Stimulated activated CD4-positive, alpha-beta T cell treated with anti-CD3 and anti-CD28 coated beads, Interleukin-12 subunit alpha, Interleukin-12 subunit beta, amount 100 ng/mL, for 24 hours (primary cell): Measurements from ENCODE around the gene LATS1.
A peak's percentile ranks its signal among the peaks of the same experiment; 100 is the strongest.
"Not testable (repeated sequence)": the region's sequence is repeated elsewhere in the genome, so short reads cannot be mapped to it uniquely, and the experiment has no call there.

ENCODE experiments used
- DNase-seq, 2 experiments: peaks; one replicate each; pipeline ENCODE4 v3.0.0-alpha.2; 2020; ENCODE audit warnings: low read depth in 2 of 2

The LATS1 gene

DNA sequence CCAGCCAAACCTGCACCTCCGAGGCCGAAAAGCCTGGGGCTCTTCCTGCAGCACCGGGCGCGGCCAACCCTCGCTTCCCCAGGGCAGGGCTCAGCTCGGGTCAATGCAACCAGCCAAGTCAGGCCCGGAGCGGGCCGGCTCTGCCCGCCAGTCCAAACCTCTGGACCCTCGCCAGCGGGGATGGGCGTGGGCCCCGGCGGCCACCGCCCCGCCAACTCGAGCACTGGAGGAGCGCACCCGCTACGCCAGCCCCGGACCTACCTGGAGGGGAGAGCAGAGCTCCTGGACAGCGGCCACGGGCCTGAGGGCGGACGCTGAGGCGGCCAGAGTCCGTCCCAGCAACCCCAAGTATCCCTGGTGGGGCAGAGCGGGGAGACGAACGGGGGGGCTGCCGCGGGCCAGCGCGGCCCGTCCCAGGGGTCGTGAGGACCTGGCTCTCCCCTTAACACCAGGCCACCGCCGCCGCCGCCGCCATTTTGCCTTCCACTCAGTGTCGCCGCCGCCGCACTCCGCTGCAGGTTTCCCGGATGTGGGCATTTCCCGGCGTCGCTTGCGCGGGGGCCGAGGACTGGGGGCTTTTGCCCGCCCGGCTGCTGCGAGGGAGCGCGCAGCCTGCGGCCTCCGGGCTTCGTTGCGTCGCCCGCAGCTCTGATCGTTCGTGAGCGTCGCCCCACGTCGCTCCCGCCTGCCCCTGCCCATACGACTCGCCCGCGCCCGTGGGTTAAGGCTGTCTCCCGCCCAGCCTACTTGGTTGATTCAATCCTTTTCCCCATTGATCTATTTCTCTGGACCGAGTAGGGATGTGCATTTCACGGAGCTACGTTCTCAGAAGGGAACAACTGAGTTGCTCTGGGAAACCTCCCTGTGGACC lies at the start of gene LATS1:
Gene LATS1, minus strand, starts transcription at position 514 of the 871 bp plus-strand sequence. CDS start 15,975 bp downstream, outside the sequence.
- DNase-seq = peak; percentile 85 to 86

GRCh38 chr6:149766156-149766769 lies 48.4 kb upstream of the LATS1 start:
- no peak for DNase-seq

GRCh38 chr6:149763866-149764265 lies 46.0 kb upstream of the LATS1 start:
- no peak for DNase-seq

- DNase-seq = no peak
Observed at GRCh38 chr6:149761438-149761837, 43.5 kb upstream of the LATS1 start.

- no peak for DNase-seq
Observed at GRCh38 chr6:149756261-149756636, 38.3 kb upstream of the LATS1 start.

DNA sequence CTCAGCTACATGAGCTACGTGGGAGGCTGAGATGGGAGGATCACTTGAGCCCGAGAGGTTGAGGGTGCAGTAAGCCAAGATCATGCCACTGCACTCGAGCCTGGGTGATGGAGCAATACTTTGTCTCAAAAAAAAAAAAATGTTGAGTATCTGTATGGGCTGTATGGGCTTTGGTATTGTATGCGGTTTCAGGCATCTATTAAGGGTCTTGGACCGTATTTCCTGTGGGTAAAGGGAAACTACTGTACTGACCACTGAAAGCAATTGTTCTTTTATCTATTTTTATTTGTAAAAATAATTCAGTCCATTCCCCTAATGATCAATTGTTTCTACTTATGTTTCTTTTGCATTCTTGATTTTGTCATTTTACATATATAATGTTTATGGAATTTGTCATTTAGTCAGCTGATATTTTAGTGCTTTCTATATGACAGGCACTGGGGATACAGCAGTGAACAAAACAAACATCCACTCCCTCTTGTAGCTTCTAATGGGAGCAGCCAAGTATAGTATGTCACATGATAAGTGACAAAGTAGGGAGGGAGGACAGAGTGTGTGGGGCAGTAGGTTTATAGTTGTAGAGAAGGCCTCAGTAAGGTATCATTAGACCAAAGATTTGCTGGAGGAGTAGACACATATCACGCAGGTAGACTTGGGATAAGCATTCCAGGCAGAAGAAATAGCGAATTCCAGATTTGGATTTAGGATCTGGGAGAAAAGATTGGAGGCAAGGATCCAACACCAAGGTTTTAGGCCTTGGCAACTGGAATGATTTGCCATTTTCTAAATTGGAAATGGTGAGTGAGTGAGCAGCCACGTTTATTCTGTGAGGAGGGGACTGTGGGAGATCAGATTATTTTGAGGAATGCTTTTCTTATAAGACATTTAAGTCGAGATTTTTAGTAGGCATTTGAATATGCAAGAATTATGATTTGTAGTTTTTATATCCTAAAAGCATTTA lies 37.7 kb upstream of the LATS1 start:
- no peak for DNase-seq

DNA sequence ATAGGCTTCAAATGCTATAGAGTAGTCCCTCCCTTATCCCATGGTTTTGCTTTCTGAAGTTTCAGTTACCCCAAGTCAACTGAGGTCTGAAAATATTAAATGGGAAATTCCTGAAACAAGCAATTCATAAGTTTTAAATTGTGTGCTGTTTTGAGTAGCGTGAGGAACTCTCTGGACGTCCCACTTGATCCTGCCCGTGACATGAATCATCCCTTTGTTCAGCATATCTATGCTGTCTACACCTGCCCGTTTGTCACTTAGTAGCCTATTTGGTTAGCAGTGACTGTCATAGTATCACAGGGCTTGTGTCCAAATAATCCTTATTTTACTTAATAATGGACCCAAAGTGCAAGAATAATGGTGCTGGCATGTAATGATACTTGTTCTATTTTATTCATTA lies 36.6 kb upstream of the LATS1 start:
- DNase-seq = no peak

DNA sequence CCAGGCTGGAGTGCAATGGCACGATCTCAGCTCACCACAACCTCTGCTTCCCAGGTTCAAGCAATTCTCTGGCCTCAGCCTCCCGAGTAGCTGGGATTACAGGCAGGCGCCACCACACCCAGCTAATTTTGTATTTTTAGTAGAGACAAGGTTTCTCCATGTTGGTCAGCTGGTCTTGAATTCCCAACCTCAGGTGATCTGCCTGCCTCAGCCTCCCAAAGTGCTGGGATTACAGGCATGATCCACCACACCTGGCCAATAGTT lies 35.4 kb upstream of the LATS1 start:
- DNase-seq = not testable (repeated sequence)

DNA sequence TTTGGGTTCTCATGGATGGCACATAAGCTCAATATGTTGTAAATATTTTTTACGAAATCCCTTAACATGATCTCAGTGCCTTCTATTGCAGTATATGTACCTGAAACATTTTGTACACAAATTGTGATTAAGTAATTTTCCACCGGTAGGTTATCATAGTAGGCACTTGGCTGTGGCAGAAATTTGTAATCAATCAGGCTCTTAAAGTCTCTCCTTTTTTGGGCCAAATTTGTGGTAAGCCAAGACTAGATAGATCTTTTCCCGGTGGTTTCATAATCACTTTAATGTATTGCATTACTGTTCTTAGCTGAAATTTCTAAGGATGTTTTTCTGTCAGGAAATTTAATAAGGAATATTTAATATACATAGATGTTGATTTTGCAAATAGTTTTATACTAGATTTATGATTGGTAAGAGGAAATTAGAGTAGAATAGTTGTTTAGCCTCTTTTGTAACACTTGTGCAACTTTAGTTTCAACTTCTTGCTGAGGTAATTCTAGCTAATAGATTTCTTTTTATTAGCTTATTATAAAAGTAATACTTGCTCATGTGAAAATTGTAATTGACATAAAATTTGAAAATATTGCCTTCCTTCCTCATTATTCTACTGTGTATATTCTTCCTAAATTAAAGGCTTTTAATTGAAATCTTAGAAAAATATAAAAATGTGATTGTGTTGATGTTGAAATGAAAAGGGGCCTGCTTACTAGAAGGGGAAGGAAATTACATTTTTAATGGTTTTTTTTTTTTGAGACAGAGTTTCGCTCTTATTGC lies 34.9 kb upstream of the LATS1 start:
- no peak for DNase-seq

DNA sequence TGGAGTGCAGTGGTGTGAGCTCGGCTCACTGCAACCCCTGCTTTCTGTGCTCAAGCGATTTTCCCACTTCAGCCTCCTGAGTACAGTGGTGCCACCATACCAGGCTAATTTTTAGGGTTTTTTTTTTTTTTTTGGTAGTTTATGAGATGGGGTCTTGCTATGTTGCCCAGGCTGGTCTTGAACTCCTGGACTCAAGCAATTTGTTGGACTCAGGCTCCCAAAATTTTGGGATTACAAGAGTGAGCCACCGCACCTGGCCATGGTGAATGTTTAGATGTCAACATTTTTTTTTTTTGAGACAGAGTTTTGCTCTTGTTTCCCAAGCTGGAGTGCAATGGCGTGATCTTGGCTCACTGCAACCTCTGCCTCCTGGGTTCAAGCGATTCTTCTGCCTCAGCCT lies 34.0 kb upstream of the LATS1 start:
- DNase-seq = not testable (repeated sequence)

GRCh38 chr6:149751239-149751638 lies 33.3 kb upstream of the LATS1 start:
- DNase-seq = no peak

GRCh38 chr6:149750136-149750609 lies 32.3 kb upstream of the LATS1 start:
- peak; percentile 35 to 68 for DNase-seq

GRCh38 chr6:149749594-149750135 lies 31.8 kb upstream of the LATS1 start, which contains the start of gene PCMT1:
Gene PCMT1 (plus strand): TSS chr6:149749741. CDS start chr6:149749902, 161 bp downstream.
- DNase-seq = peak; percentile 81 to 82

DNA sequence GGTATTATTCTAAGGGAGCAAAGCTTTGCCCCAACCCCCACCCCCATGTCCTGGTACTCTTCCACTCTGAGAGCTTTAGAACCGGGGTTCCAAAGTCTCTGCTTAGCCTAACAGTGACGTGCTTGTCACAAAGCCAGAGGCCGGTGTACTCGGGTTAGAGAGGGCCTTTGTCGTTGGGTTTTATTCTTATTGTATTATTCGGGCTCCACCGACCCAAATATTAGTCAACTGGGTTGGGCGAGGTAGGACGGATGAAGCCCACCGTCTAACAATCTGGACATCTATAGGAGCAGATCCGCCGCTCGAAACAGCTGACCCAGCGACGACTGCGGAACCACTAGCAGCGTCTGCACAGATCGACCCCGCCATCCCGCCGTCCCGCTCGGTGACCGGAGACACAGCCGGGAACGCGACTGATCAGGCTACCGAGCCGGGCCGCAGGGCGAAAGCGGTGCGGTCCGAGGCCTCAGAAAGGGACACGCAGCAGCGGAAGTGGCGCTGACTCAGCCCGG lies 31.2 kb upstream of the LATS1 start:
- not testable (repeated sequence) for DNase-seq

DNA sequence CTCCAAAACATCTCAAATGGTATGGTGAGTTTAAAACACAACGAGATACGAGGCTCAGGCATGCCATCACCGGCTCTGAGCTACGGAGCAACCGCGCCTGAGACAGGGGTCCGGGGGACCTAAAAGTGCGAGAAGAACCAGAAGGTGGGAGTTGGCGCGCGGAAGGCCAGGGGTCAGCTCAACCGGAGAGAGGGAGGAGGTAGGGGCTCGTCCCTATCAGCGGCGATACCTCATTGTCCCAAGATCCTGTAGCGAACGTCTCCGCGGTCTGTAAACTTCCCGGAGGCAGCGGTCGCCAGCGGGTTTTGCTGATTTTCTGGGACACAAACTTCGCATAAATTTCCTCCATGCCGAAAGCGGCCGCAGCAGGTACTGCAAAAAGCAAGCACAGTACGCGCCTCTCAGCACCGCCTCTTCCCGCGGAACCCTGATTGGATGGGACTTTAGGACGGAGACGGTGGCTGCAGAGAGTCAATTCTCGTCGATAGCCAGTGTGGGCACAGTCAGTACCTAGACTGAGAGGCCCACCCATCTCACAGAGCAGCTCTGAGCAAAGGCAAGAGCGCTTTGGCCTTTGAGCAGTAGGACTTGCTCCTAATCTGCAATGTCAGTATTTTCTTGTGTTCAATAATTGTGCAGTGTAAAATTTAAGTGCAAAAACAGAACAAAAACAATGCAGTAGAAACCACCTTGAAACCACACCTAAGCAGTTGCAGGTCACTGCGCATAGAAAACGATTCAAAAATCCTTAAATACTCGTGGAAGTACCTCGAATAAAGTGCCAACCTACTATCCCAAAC lies 28.4 kb upstream of the LATS1 start, which contains the start of gene NUP43:
Gene NUP43, minus strand, starts transcription at position 383 of the 800 bp plus-strand sequence. Its CDS starts 34 bp downstream, at position 349.
- peak; percentile 87 to 92 for DNase-seq

DNA sequence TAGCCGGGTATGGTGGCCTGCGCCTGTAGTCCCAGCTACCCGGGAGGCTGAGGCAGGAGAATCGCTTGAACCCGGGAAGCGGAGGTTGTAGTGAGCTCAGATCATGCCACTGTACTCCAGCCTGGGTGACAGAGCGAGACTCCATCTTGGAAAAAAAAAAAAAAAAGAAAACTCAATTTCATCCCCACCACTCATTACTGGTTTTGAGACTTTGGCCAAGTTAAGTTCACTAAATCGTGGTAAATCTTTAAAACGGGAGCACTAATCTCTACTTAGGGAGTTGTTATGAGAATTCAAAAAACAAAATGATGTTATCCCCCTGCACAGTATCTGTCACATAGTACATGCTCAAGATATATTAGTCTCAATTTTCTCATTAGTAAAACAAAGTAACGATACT lies 27.4 kb upstream of the LATS1 start:
- not testable (repeated sequence) for DNase-seq

- no peak for DNase-seq
Observed at GRCh38 chr6:149734915-149735314, 17.0 kb upstream of the LATS1 start.

DNA sequence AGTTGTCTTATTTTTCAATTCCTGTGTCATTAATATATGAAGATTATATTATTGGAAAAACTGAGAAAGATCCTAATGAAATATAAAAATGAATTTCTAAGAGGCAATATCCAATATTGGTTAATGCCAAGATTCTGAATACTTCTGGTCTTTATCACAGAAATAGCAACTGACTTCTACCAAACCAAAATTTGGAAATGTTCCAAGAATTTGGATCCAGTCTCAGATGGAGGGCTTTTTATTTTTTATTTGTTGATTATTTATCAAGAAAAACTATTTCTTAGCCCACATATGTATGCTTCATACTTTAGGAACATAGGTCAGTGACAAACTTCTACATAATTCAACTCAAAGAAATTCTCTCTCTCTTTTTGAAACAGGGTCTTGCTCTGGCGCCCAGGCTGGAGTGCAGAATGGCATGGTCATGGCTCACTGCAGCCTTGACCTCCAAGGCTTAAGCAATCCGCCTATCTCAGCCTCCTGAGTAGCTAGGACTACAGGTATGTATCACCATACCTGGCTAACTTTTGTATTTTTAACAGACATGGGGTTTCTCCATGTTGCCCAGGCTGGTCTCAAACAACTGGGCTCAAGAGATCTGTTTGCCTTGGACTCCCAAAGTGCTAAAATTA lies 15.3 kb upstream of the LATS1 start:
- no peak for DNase-seq

DNA sequence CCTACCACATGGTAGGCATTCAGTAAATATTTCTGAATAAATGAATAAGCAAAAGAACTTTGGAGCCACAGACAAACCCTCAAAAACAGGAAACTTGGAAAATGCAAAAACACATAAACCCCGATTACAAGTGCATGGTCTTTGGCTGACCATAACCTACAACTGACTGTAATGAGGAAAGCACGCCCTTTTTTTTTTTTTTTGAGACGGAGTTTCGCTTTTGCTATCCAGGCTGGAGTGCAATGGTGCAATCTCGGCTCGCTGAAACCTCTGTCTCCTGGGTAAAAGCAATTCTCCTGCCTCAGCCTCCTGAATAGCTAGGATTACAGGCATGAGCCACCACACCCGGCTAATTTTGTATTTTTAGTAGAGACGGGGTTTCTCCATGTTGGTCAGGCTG lies 11.9 kb upstream of the LATS1 start:
- DNase-seq = no peak
